ENCODE measurements around the gene TBC1D22A.

DNA sequence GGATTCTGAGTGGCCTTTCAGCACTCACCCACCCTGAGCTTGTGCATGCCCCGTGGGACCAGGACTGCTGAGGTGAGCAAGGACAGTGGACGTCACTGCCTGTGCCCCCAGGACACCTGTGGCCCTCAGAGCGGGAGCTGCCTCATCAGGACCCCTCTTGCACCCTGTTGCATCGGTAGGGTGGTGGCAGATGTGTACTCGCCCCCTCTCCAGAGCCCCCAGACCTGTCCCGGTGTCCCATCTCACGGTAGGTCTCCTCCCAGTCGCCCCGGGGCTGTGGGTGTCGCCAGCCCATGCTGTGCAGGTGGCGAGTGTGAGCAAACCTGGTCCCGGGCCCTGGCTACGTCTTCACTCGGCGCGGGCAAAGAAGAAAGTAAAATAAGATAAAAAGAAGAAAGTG, 374.2 kb downstream of the TBC1D22A start:
- TF ChIP-seq, protein P1, sequence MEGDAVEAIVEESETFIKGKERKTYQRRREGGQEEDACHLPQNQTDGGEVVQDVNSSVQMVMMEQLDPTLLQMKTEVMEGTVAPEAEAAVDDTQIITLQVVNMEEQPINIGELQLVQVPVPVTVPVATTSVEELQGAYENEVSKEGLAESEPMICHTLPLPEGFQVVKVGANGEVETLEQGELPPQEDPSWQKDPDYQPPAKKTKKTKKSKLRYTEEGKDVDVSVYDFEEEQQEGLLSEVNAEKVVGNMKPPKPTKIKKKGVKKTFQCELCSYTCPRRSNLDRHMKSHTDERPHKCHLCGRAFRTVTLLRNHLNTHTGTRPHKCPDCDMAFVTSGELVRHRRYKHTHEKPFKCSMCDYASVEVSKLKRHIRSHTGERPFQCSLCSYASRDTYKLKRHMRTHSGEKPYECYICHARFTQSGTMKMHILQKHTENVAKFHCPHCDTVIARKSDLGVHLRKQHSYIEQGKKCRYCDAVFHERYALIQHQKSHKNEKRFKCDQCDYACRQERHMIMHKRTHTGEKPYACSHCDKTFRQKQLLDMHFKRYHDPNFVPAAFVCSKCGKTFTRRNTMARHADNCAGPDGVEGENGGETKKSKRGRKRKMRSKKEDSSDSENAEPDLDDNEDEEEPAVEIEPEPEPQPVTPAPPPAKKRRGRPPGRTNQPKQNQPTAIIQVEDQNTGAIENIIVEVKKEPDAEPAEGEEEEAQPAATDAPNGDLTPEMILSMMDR (IDR thresholded peaks at IDR 0.05) = no peak
- no peak for TF ChIP-seq EZH2 (IDR thresholded peaks at IDR 0.05)
- TF ChIP-seq EZH2phosphoT487 (IDR thresholded peaks at IDR 0.05) = no peak

Measured in neural progenitor cell (in vitro differentiated cells).